Fibroblast of the aortic adventitia (primary cell): ENCODE data around the gene EVI2A. TPM values are rescaled to one million over a fixed set of nuclear protein-coding genes. Genes with fewer than 3 reads are reported as not detected.
"Not testable (repeated sequence)": the region's sequence is repeated elsewhere in the genome, so short reads cannot be mapped to it uniquely, and the experiment has no call there.

Source experiments
- DNase-seq: peaks from one replicate; pipeline ENCODE4 v3.0.0-alpha.2; 2010; ENCODE audit warnings: low read depth
- H3K4me3 ChIP-seq: 2 replicates; pipeline ENCODE4 v1.5.1; 2011; ENCODE audit warnings: low read depth, mild to moderate bottlenecking, control low read depth, low read length, moderate library complexity
- total RNA-seq: library from RNA; depleted of rRNA; stranded (reverse); fragments of >200 nt; gene quantifications from 2 replicates; pipeline ENCODE4 v1.2.3, GENCODE V29; 2012; ENCODE audit warnings: low replicate concordance
- TF ChIP-seq, protein P1 (sequence below): IDR thresholded peaks from 2 replicates; pipeline ENCODE4 v1.5.1; 2011; ENCODE audit warnings: mild to moderate bottlenecking, low read length, control low read depth, inconsistent platforms; ENCODE audit not compliant: insufficient read depth

EVI2A gene
- total RNA-seq, 1 donor, result 9.9 TPM

- TF ChIP-seq, protein P1, sequence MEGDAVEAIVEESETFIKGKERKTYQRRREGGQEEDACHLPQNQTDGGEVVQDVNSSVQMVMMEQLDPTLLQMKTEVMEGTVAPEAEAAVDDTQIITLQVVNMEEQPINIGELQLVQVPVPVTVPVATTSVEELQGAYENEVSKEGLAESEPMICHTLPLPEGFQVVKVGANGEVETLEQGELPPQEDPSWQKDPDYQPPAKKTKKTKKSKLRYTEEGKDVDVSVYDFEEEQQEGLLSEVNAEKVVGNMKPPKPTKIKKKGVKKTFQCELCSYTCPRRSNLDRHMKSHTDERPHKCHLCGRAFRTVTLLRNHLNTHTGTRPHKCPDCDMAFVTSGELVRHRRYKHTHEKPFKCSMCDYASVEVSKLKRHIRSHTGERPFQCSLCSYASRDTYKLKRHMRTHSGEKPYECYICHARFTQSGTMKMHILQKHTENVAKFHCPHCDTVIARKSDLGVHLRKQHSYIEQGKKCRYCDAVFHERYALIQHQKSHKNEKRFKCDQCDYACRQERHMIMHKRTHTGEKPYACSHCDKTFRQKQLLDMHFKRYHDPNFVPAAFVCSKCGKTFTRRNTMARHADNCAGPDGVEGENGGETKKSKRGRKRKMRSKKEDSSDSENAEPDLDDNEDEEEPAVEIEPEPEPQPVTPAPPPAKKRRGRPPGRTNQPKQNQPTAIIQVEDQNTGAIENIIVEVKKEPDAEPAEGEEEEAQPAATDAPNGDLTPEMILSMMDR, result no peak
- DNase-seq, result no peak
These were observed 27.8 kb downstream of the EVI2A start for GRCh38 chr17:31293581-31293980.

GRCh38 chr17:31291820-31292219 lies 29.6 kb downstream of the EVI2A start:
- no peak for DNase-seq
- H3K4me3 ChIP-seq, result no peak overlapping the region
- TF ChIP-seq, protein P1, result no peak

More at GRCh38 chr17:31293581-31293980, 27.8 kb downstream of the EVI2A start:
- no peak overlapping the region for H3K4me3 ChIP-seq

- DNase-seq, result no peak
- no peak overlapping the region for H3K4me3 ChIP-seq
- TF ChIP-seq, protein P1, result no peak
These were observed 31.6 kb downstream of the EVI2A start for GRCh38 chr17:31289790-31290189.

- H3K4me3 ChIP-seq, DNase-seq: not testable (repeated sequence)
These were observed 33.5 kb downstream of the EVI2A start for GRCh38 chr17:31287932-31288331.

DNA sequence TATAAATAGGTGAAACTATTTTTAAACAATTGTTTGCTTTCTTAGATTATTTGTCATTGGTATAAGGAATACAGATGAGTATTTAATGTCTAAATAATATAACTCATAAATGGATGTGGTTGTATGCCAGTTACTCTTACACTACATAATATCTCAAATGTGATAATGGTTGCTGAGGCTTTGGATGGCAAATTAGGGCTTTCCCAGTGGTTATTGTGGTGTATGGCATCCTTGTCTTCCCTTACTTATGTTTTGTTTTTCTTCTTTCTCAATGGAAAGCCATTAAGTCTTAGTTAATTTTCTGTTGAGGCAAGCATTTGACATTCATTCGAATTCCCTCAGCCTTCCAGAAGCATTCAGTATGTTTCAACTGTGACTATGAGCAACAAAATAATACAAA lies 34.8 kb downstream of the EVI2A start:
- no peak overlapping the region for H3K4me3 ChIP-seq
- TF ChIP-seq, protein P1, result no peak
- no peak for DNase-seq

DNA sequence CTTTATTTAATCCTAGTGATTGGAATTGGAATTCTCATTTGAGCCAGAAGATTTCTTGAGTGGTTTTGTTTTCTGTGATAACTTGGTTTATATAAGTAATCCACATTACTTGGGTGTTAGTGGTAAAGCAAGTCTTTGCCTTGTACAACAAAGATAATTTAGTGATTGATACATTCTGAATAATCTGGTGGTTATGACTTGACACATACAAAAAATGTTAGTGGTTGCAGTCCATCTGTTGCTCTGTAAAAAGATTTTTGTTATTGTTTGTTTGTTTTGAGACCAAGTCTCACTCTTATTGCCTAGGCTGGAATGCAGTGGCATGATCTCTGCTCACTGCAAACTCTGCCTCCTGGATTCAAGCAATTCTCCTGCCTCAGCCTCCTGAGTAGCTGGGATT lies 37.6 kb downstream of the EVI2A start:
- no peak for DNase-seq
- TF ChIP-seq, protein P1, result no peak
- no peak overlapping the region for H3K4me3 ChIP-seq

DNA sequence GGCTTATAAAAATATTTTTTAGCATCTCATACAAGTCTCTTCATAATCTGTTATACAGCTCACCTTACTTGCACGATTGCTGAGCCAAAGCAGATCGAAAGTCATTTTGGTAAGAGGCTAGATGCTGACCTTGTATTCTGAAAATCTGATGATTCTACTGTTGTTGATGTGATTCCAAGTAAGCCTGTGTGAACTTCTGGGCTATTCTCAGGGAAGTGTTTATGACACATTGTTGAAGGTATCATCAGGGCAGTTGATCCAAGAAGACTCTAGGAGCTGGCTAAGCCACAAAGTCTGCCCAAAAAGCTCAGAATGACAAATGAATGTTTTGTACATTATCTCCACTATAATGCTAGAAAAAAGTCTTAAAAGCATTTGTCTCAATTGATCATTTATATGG lies 40.4 kb downstream of the EVI2A start:
- TF ChIP-seq, protein P1, result no peak
- no peak for DNase-seq
- no peak overlapping the region for H3K4me3 ChIP-seq
